Midbrain (tissue), 1 donor: ENCODE results near the gene C16orf96.
"Not testable (repeated sequence)": the region's sequence is repeated elsewhere in the genome, so short reads cannot be mapped to it uniquely, and the experiment has no call there.

Source experiments
- DNase-seq: peaks from one replicate; lab custom pipeline; 2025; lab: John Stamatoyannopoulos, UW

Gene C16orf96

DNA sequence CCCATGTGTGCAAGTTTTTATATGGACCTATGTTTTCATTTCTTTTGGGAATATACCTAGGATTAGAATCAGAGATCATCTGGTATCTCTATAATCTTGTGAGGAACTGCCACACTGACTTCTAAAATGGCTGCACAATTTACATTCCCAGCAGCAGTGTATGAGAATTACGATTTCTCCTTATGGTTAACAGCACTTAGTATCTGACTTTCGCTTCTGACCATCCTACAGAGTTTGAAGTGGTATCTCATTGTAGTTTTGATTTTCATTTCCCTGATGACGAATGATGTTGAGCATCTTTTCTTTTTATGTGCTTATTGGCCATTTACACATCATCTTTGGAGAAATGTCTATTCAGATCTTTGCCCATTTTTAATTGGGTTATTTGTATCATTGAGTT is 10.0 kb downstream of the C16orf96 start:
- DNase-seq: no peak

DNA sequence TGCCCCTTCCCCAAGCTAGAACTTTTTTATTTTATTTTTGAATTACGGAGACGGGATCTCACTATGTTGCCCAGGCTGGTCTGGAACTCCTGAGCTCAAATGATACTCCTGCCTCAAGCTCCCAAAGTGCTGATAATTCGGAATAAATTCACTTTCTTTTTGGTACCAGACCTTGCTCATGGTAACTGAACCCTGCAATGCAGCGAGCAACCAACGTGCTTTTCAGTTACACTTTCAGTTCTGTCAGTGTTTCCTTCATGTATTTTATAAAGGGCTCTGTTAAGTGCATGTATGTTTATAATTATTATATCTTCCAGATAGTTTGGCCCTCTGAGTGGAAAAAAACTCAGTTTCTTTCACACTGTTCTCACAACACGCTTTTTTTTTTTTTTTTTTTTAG is 13.9 kb downstream of the C16orf96 start:
- no peak for DNase-seq

DNA sequence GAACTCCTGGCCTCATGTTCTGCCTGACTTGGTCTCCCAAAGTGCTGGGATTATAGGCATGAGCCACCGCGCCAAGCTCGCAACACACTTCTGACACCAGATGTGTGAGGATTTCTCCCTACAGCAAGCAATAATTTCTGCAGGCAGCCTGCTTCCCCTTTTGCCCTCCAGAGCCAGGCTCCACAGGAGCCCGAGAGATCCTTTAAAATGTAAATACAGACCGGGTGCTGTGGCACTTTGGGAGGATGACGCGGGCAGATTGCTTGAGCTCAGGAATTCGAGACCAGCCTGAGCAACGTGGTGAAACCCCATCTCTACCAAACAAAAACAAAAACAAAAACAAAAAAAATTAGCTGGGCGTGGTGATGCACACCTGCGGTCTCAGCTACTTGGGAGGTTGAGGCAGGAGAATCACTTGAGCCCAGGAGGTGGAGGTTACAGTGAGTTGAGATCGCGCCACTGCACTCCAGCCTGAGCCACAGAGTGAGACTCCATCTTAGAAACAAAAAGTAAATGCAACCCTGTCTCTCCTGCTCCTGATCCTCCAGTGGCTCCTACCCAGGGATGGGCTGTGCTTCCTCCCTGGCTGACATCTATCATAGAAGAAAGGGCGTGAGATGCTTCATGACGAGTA is 14.7 kb downstream of the C16orf96 start:
- DNase-seq: no peak

DNA sequence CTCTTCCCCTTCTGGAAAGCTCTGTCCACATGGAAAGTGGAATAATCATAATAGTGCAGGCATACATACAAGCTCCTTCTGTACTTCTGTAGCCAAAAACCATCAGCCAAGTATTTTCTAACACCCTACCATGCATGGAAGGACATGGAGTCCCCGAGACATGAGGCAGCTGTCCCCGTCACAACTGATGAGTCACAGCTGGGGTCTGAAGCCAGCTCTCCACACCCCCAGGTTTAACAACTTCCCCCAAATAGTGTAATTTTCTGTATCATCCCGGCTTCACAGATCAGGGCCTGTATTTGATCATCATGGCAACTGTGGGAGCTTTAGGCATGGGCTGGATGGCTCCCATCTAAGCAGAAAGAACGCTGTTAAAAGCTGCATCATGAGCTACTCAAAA is 16.6 kb downstream of the C16orf96 start:
- DNase-seq: no peak

DNA sequence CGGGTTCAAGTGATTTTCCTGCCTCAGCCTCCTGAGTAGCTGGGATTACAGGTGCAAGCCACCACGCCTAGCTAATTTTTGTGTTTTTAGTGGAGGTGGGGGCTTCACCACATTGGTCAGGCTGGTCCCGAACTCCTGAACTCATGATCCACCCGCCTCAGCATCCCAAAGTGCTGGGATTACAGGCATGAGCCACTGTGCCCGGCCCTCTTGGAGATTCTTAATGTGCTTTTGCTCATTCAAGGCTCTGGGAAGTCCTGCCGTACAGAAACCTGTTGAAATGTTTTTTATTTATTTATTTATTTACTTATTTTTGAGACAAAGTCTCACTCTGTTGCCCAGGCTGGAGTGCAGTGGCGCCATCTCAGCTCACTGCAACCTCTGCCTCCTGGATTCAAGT is 17.8 kb downstream of the C16orf96 start:
- DNase-seq: not testable (repeated sequence)

DNA sequence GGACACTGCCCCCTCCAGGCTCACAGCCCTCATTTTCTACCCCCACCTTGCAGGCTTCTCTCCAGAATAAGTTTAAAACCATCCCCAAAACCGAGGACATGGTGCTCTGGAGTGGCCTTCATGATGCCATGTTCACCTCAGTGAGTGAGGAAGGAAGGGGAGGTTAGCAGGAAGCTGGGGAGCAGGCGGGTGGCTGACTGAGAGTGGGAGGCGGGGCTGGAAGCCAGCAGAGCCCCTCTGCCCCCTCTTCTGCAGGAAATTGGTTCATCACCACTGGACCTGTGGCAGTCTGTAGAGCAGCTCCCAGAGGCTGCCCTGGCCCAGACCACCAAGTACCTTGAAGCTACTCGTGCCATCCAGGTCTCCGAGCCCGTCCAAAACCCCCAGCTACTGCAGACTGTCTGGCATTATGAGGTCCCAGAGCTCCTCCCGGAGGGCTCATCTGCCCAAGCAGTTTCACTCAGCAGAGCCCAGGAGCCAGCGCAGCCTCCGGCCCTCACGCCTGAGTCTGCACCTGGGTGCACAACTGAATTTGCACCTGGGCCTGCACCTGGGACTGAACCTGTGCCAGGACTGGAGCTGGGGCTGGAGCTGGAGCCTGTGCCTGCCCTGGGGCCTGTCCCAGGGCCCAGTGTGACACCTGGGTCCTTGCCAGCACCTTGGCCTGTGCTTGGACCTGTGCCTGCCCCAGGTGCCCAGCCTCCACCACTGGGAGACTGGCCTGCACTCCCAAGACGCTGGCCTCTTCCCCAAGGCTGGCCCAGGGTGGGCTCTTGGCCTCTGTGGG is 19.0 kb downstream of the C16orf96 start:
- no peak for DNase-seq

- DNase-seq: no peak
Measured at GRCh38 chr16:4576008-4576407, 19.9 kb downstream of the C16orf96 start.

DNA sequence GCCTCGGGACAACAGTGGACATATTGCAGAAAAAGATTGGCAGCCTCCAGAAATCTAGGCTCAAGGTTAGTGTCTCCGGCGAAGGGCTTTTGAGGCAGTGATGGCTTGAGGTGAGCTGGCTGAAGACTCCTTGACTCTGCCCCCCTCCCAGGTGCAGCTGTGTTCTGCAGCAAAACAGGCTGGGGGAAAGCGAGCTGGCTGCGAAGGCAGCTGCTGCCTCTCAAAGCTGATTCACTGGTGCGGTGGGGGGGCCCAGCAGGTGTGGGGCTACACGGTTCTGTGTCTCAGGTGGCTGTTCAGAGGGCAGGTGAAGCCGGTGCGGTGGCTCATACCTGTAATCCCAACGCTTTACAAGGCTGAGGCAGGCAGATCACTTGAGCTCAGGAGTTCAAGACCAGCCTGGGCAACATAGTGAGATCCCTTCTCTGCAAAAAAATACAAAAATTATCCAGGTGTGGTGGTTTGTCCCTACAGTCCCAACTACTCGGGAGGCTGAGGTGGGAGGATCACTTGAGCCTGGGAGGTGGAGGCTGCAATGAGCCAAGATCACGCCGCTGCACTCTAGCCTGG is 22.9 kb downstream of the C16orf96 start:
- DNase-seq: no peak

DNA sequence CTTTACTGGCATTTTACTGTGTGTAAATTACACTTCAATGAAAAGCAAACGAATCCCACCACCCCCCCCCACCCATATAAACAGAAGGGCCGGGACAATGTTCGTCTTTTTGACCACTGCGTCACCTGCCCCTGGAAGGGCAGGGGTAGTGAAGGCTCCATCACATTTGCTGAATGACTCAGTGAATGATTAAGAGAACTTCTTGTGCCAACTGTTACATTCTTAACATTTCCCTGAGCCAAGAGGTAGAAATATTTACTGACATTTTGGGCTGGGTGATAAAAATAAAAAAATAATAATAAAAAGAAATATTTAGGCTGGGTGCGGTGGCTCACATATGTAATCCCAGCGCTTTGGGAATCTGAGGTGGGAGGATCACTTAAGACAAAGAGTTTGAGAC is 24.1 kb downstream of the C16orf96 start:
- no peak for DNase-seq

- no peak for DNase-seq
Measured at GRCh38 chr16:4583906-4584305, 27.8 kb downstream of the C16orf96 start.

- no peak for DNase-seq
Measured at GRCh38 chr16:4586291-4586690, 30.2 kb downstream of the C16orf96 start.

GRCh38 chr16:4588386-4588785 is 32.2 kb downstream of the C16orf96 start:
- DNase-seq: no peak

DNA sequence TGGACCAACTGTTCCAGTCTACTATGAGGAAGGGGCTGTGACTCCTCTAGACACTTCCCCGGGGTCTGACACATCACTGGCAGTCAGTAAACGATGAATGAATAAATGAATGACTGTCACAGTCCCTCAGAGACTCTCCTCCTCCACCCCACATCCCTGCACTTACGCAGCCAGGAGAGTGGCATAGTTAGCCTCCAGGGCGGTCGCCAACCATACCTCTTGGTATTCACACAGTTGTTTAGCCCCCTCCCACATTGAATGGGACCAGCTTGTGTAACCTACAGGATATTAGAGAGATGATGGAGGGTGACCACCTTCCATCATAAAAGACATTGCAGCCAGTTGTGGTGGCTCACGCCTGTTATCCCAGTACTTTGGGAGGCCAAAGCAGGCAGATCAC is 32.8 kb downstream of the C16orf96 start:
- no peak for DNase-seq

- no peak for DNase-seq
Measured at GRCh38 chr16:4591191-4591590, 35.1 kb downstream of the C16orf96 start.

DNA sequence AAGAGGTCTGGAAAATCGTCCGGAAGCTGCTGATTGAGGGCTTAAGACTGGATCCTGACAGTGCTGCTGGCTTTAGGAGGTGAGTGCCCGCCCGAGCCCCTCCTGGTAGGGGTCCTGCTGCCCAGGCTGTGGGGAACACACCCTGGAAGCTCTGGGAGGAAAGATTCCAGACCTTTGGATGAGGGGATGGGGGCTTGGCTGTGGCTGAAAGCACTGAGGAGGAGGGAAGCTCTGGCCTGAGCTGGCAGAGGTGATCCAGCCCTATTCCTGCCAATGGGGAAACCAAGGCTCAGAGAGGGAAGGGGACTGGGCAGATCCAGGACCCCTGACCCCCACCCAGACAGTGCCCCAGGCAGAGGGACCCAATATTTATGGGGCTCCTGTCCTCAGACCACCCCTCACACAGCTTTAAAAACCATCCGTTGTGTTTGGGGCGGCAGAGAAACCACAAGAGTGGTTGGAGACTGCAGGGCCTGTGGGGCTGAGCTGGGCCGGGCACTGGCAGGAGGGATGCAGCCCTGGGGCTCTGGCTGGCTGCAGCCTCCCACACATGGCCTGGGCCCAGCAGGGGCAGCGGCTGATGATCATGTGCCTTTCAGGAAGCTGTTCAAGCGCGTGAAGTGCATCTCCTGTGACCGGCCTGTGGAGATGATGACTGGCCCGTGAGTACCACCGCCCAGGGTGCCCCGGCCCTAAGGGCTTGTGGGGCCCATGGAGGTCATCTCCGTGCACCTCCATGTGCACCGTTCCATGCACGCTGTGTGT is 35.7 kb downstream of the C16orf96 start:
- no peak for DNase-seq

- DNase-seq: no peak
Measured at GRCh38 chr16:4593086-4593485, 36.9 kb downstream of the C16orf96 start.

- no peak for DNase-seq
Measured at GRCh38 chr16:4594433-4595410, 38.6 kb downstream of the C16orf96 start.

DNA sequence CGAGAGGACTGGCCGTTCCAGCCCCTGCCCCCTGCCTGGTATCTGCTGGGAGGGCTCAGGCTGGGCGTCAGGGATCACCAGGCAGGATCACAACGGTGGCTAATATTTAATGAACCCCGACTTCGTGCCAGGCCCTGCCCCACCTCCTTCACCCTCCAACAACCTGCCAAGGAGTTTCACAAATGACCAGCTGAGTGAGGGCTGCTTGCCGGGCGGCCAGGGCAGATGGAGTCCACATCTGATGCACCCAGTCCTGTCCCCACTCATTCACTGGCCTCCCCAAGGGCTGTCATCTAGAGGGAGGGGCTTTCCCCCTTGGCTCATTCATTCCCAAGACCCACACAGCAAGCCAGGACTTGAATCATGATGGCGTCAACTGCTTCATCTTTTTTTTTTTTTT is 41.0 kb downstream of the C16orf96 start:
- DNase-seq: no peak

GRCh38 chr16:4599037-4599436 is 42.9 kb downstream of the C16orf96 start:
- no peak for DNase-seq

DNA sequence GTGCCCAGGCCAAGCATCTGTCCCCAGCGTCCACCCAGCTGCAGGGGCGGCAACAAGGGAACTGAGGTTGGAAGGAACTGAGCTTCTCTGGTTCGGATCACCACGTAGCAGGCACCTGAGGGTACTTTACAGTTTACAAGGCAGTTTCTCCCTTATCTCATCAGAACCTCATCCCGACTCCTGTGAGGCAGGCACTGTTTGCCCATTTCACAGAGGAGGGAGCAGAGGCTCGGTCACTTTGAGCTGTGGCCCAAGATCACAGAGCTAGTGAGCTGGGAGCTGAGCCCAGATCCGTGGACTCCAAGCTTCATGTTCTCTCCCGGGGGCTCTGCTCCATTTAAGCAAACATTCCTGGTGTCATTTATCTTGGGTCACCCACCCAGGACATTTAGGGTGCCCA is 43.4 kb downstream of the C16orf96 start:
- no peak for DNase-seq
